ENCODE measurements around the gene CPEB4.

DNA sequence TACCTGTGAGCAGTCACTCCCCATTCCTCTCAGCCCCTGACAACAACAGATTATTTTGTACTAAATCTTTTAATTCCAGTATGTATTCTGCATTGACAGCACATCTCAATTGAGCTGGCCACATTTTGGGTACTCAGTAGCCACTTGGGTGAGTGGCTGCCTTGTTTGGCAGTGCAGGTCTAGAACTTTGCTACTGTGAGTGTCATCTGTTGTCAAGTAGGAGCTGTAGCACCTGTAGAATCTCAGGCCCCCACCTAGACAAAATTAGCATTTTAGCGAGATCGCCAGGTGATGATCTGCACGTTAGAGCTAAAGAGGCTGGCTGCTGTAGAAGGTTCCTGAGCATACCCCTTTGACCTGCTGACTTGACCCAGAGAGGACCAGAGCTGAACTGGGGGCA, 44.4 kb upstream of the CPEB4 start:
- TF ChIP-seq CEBPB (IDR thresholded peaks at IDR 0.05; ENCODE audit: low read depth) (no peak), POLR2A (IDR thresholded peaks at IDR 0.05; ENCODE audit: borderline replicate concordance, extremely low read depth, insufficient read depth, insufficient read length) (no peak), EGR1 (IDR thresholded peaks at IDR 0.05; ENCODE audit: low read depth) (no peak), EZH2 (IDR thresholded peaks at IDR 0.05) (no peak), EZH2phosphoT487 (IDR thresholded peaks at IDR 0.05; ENCODE audit: borderline replicate concordance) (no peak), POLR2AphosphoS5 (IDR thresholded peaks at IDR 0.05; ENCODE audit: low read depth, low read length) (no peak), SP1 (IDR thresholded peaks at IDR 0.05; ENCODE audit: low read depth) (no peak)
- TF ChIP-seq, protein P1, sequence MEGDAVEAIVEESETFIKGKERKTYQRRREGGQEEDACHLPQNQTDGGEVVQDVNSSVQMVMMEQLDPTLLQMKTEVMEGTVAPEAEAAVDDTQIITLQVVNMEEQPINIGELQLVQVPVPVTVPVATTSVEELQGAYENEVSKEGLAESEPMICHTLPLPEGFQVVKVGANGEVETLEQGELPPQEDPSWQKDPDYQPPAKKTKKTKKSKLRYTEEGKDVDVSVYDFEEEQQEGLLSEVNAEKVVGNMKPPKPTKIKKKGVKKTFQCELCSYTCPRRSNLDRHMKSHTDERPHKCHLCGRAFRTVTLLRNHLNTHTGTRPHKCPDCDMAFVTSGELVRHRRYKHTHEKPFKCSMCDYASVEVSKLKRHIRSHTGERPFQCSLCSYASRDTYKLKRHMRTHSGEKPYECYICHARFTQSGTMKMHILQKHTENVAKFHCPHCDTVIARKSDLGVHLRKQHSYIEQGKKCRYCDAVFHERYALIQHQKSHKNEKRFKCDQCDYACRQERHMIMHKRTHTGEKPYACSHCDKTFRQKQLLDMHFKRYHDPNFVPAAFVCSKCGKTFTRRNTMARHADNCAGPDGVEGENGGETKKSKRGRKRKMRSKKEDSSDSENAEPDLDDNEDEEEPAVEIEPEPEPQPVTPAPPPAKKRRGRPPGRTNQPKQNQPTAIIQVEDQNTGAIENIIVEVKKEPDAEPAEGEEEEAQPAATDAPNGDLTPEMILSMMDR (IDR thresholded peaks at IDR 0.05 in 2 of 3, conservative IDR thresholded peaks at IDR 0.05 in 1 of 3; ENCODE audit: borderline replicate concordance in 1 of 3, insufficient read depth in 1 of 3, low read depth in 2 of 3, low read length in 2 of 3): no peak
- TF ChIP-seq, protein P2, sequence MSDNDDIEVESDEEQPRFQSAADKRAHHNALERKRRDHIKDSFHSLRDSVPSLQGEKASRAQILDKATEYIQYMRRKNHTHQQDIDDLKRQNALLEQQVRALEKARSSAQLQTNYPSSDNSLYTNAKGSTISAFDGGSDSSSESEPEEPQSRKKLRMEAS (IDR thresholded peaks at IDR 0.05): no peak
- TF ChIP-seq, protein P3, sequence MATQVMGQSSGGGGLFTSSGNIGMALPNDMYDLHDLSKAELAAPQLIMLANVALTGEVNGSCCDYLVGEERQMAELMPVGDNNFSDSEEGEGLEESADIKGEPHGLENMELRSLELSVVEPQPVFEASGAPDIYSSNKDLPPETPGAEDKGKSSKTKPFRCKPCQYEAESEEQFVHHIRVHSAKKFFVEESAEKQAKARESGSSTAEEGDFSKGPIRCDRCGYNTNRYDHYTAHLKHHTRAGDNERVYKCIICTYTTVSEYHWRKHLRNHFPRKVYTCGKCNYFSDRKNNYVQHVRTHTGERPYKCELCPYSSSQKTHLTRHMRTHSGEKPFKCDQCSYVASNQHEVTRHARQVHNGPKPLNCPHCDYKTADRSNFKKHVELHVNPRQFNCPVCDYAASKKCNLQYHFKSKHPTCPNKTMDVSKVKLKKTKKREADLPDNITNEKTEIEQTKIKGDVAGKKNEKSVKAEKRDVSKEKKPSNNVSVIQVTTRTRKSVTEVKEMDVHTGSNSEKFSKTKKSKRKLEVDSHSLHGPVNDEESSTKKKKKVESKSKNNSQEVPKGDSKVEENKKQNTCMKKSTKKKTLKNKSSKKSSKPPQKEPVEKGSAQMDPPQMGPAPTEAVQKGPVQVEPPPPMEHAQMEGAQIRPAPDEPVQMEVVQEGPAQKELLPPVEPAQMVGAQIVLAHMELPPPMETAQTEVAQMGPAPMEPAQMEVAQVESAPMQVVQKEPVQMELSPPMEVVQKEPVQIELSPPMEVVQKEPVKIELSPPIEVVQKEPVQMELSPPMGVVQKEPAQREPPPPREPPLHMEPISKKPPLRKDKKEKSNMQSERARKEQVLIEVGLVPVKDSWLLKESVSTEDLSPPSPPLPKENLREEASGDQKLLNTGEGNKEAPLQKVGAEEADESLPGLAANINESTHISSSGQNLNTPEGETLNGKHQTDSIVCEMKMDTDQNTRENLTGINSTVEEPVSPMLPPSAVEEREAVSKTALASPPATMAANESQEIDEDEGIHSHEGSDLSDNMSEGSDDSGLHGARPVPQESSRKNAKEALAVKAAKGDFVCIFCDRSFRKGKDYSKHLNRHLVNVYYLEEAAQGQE (IDR thresholded peaks at IDR 0.05; ENCODE audit: low read depth): no peak
- TF ChIP-seq, protein P4, sequence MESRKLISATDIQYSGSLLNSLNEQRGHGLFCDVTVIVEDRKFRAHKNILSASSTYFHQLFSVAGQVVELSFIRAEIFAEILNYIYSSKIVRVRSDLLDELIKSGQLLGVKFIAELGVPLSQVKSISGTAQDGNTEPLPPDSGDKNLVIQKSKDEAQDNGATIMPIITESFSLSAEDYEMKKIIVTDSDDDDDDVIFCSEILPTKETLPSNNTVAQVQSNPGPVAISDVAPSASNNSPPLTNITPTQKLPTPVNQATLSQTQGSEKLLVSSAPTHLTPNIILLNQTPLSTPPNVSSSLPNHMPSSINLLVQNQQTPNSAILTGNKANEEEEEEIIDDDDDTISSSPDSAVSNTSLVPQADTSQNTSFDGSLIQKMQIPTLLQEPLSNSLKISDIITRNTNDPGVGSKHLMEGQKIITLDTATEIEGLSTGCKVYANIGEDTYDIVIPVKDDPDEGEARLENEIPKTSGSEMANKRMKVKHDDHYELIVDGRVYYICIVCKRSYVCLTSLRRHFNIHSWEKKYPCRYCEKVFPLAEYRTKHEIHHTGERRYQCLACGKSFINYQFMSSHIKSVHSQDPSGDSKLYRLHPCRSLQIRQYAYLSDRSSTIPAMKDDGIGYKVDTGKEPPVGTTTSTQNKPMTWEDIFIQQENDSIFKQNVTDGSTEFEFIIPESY (IDR thresholded peaks at IDR 0.05; ENCODE audit: extremely low read depth, insufficient replicate concordance, low read length): no peak
